Ishikawa (cell line): Measurements from ENCODE around the gene STARD10.

Source experiments
- CEBPB ChIP-seq: IDR thresholded peaks from 2 replicates; pipeline ENCODE4 v1.6.1; 2012
- CREB1 ChIP-seq: IDR thresholded peaks from 2 replicates; pipeline ENCODE4 v1.6.1; 2012; ENCODE audit warnings: low read depth
- EGR1 ChIP-seq: IDR thresholded peaks from 2 replicates; pipeline ENCODE4 v1.6.1; 2012
- EP300 ChIP-seq: IDR thresholded peaks from 2 replicates; pipeline ENCODE4 v1.6.1; 2012; ENCODE audit warnings: borderline replicate concordance
- FOXM1 ChIP-seq: IDR thresholded peaks from 2 replicates; pipeline ENCODE4 v1.6.1; 2012; ENCODE audit warnings: low read depth, borderline replicate concordance
- MAX ChIP-seq: IDR thresholded peaks from 2 replicates; pipeline ENCODE4 v1.6.1; 2012
- NFIC ChIP-seq: IDR thresholded peaks from 2 replicates; pipeline ENCODE4 v1.6.1; 2012
- RAD21 ChIP-seq: IDR thresholded peaks from 2 replicates; pipeline ENCODE4 v1.6.1; 2012; ENCODE audit warnings: low read depth
- TAF1 ChIP-seq: IDR thresholded peaks from 2 replicates; pipeline ENCODE4 v1.6.1; 2012; ENCODE audit warnings: low read depth, mild to moderate bottlenecking
- TCF12 ChIP-seq: IDR thresholded peaks from 2 replicates; pipeline ENCODE4 v1.6.1; 2012; ENCODE audit warnings: low read depth
- TEAD4 ChIP-seq: IDR thresholded peaks from 2 replicates; pipeline ENCODE4 v1.6.1; 2012
- USF1 ChIP-seq: IDR thresholded peaks from 2 replicates; pipeline ENCODE4 v1.6.1; 2012
- YY1 ChIP-seq: IDR thresholded peaks from 2 replicates; pipeline ENCODE4 v1.6.1; 2012; ENCODE audit warnings: low read depth
- ZBTB7A ChIP-seq: IDR thresholded peaks from 2 replicates; pipeline ENCODE4 v1.6.1; 2012; ENCODE audit warnings: low read depth
- TF ChIP-seq, protein P1 (sequence below): IDR thresholded peaks from 2 replicates; pipeline ENCODE4 v1.6.1; 2012; ENCODE audit warnings: low read depth, mild to moderate bottlenecking

Gene STARD10

DNA sequence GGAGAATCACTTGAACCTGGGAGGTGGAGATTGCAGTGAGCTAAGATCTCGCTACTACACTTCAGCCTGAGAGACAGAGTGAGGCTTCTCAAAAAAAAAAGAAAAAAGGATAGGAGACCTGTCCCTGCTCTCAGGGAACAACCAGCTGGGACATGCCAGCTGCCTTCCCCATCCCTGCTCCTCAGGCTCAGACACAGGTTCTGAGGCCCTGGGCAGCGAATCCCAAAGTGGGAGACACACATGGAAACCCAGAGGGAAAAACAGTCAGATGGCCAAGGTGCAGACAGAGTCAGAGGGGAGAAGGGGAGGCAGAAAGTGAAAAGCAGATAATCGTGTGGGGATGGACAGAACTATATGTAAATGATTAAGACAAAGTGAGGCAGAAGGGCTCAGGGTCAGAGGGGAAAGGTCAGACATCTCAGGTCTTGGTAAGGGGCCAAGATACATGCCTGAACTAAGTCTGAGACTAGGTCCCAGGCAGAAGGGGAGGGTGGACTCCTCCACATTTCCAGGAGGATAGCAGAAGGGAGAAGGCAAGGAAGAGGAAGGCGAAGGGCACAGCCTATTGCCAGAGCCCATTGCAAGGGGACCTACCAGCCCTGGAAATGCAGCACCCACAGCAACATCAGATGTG is 14.2 kb downstream of the STARD10 start:
- TF ChIP-seq YY1 = no peak
- no peak for TF ChIP-seq USF1

- no peak for TF ChIP-seq CEBPB
- TF ChIP-seq RAD21 = no peak
- TF ChIP-seq MAX = no peak
- no peak for TF ChIP-seq NFIC
- no peak for TF ChIP-seq TEAD4
- TF ChIP-seq CREB1 = no peak
- no peak for TF ChIP-seq TCF12
- no peak for TF ChIP-seq ZBTB7A
- TF ChIP-seq YY1 = no peak
- TF ChIP-seq EGR1 = no peak
- no peak for TF ChIP-seq USF1
- TF ChIP-seq TAF1 = no peak
- no peak for TF ChIP-seq FOXM1
- TF ChIP-seq, protein P1, sequence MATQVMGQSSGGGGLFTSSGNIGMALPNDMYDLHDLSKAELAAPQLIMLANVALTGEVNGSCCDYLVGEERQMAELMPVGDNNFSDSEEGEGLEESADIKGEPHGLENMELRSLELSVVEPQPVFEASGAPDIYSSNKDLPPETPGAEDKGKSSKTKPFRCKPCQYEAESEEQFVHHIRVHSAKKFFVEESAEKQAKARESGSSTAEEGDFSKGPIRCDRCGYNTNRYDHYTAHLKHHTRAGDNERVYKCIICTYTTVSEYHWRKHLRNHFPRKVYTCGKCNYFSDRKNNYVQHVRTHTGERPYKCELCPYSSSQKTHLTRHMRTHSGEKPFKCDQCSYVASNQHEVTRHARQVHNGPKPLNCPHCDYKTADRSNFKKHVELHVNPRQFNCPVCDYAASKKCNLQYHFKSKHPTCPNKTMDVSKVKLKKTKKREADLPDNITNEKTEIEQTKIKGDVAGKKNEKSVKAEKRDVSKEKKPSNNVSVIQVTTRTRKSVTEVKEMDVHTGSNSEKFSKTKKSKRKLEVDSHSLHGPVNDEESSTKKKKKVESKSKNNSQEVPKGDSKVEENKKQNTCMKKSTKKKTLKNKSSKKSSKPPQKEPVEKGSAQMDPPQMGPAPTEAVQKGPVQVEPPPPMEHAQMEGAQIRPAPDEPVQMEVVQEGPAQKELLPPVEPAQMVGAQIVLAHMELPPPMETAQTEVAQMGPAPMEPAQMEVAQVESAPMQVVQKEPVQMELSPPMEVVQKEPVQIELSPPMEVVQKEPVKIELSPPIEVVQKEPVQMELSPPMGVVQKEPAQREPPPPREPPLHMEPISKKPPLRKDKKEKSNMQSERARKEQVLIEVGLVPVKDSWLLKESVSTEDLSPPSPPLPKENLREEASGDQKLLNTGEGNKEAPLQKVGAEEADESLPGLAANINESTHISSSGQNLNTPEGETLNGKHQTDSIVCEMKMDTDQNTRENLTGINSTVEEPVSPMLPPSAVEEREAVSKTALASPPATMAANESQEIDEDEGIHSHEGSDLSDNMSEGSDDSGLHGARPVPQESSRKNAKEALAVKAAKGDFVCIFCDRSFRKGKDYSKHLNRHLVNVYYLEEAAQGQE = no peak
- no peak for TF ChIP-seq EP300
Measured at GRCh38 chr11:72778535-72779494, 15.0 kb downstream of the STARD10 start.

DNA sequence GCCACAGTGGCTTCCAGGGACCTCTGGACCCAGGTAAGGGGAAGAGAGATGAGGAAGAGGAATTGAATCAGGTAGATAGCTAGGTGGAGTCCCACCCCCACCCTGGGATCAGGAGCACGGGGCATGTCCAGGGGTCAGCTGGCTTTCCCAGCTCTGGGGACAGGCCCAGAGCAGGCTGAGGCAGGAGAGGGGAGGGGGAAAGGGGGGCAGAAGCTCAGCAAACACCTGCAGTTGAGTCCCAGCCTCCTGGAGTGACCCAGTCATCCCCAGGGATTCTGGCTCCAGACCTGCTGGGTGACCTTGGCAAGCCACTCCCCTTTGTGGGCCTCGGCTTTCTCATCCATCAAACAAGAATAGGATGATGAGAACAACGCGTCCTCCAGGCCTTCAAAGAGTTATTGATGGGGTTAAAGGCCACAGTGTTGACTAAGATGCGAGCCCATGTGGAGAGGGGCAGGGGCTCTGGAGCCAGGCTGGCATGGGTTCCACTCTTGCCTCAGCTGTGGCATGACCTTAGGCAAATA is 16.0 kb downstream of the STARD10 start:
- TF ChIP-seq ZBTB7A (no peak), CREB1 (no peak)

- TF ChIP-seq USF1 = no peak
- TF ChIP-seq FOXM1 = no peak
- TF ChIP-seq YY1 = no peak
- TF ChIP-seq MAX = no peak
- TF ChIP-seq TAF1 = no peak
Measured at GRCh38 chr11:72776844-72777754, 16.7 kb downstream of the STARD10 start.

GRCh38 chr11:72776117-72776843 is 17.6 kb downstream of the STARD10 start:
- TF ChIP-seq FOXM1 (no peak), ZBTB7A (no peak), YY1 (no peak), TEAD4 (no peak), NFIC (no peak), RAD21 (no peak), CREB1 (no peak), EP300 (no peak)
